Ureter (tissue), 1 donor: ENCODE data around the gene ASCL2. TPM values are rescaled to one million over a fixed set of nuclear protein-coding genes. Genes with fewer than 3 reads are reported as not detected.

ENCODE experiments used
- DNase-seq: peaks from one replicate; pipeline ENCODE4 v3.0.0-alpha.2; 2020; ENCODE audit warnings: low spot score
- total RNA-seq: library from RNA; stranded (reverse); gene quantifications from one replicate; pipeline ENCODE4 v1.2.4, GENCODE V29; 2023
- donor health status: DM: yes; HTN: yes; CAD: no.

ASCL2 gene
- 7.9 TPM for total RNA-seq

GRCh38 chr11:2270322-2271076 is at the start of gene ASCL2:
TSS of gene ASCL2 (minus strand) at chr11:2270588. CDS start at chr11:2270332, 256 bp downstream.
- DNase-seq = peak; percentile 46

- no peak for DNase-seq
Observed at GRCh38 chr11:2319791-2320472, 49.5 kb upstream of the ASCL2 start.

GRCh38 chr11:2318707-2319106 is 48.3 kb upstream of the ASCL2 start:
- DNase-seq = no peak

GRCh38 chr11:2318123-2318522 is 47.7 kb upstream of the ASCL2 start:
- DNase-seq = no peak

- no peak for DNase-seq
Observed at GRCh38 chr11:2317354-2318050, 47.1 kb upstream of the ASCL2 start.

- no peak for DNase-seq
Observed at GRCh38 chr11:2316963-2317244, 46.5 kb upstream of the ASCL2 start.

- no peak for DNase-seq
Observed at GRCh38 chr11:2316169-2316962, 46.0 kb upstream of the ASCL2 start.

- DNase-seq = no peak
Observed at GRCh38 chr11:2315395-2316168, 45.2 kb upstream of the ASCL2 start.

GRCh38 chr11:2314525-2315394 is 44.4 kb upstream of the ASCL2 start:
- peak; percentile 92 for DNase-seq

GRCh38 chr11:2314136-2314524 is 43.7 kb upstream of the ASCL2 start:
- no peak for DNase-seq

GRCh38 chr11:2313051-2313951 is 42.9 kb upstream of the ASCL2 start:
- DNase-seq = no peak

GRCh38 chr11:2312232-2313042 is 42.0 kb upstream of the ASCL2 start:
- DNase-seq = no peak

- no peak for DNase-seq
Observed at GRCh38 chr11:2311353-2312133, 41.2 kb upstream of the ASCL2 start.

GRCh38 chr11:2310786-2311352 is 40.5 kb upstream of the ASCL2 start:
- no peak for DNase-seq

- no peak for DNase-seq
Observed at GRCh38 chr11:2310073-2310785, 39.8 kb upstream of the ASCL2 start.

GRCh38 chr11:2309251-2310072 is 39.1 kb upstream of the ASCL2 start:
- no peak for DNase-seq
